ENCODE results near the gene SNX14.

SNX14 gene

DNA sequence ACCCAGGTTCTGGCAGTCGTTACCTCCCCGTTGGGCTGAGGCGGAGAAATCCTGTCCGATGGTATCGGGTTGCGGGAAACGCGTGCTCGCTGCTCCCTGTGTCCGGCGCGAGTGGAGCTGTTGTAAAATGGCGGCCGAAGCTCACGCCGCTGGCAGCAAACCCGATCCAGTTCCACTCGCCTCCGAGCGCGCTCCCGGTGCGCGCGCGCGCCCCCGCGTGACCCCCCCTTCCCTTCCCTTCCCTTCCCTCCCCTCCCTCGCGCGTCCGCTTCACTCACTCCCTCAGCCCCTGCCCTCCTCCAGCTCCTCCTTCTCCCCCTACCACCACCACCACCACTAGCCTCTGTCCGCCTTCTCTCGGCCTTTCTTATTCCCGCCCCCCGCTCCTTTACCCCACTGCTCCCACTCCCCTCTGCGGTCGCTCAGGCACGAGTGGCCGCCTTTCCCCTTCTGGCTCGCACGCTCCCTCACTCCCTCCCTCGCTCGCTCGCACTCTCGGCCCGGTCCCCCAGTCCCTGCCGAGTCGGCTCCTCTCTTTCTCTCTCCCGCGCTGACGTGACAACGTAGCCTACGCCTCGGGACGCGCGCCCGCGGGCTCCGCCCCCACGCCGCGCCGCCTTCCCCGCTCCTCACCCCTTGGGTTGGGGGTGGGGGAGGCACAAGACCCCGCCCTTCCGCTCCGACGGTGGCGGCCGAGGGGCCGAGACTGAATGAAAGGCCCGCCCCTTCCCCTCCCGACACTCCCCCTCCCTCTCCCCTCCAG is 49.3 kb upstream of the SNX14 start, which contains the start of gene SYNCRIP (continued):
- TF ChIP-seq, protein P1, sequence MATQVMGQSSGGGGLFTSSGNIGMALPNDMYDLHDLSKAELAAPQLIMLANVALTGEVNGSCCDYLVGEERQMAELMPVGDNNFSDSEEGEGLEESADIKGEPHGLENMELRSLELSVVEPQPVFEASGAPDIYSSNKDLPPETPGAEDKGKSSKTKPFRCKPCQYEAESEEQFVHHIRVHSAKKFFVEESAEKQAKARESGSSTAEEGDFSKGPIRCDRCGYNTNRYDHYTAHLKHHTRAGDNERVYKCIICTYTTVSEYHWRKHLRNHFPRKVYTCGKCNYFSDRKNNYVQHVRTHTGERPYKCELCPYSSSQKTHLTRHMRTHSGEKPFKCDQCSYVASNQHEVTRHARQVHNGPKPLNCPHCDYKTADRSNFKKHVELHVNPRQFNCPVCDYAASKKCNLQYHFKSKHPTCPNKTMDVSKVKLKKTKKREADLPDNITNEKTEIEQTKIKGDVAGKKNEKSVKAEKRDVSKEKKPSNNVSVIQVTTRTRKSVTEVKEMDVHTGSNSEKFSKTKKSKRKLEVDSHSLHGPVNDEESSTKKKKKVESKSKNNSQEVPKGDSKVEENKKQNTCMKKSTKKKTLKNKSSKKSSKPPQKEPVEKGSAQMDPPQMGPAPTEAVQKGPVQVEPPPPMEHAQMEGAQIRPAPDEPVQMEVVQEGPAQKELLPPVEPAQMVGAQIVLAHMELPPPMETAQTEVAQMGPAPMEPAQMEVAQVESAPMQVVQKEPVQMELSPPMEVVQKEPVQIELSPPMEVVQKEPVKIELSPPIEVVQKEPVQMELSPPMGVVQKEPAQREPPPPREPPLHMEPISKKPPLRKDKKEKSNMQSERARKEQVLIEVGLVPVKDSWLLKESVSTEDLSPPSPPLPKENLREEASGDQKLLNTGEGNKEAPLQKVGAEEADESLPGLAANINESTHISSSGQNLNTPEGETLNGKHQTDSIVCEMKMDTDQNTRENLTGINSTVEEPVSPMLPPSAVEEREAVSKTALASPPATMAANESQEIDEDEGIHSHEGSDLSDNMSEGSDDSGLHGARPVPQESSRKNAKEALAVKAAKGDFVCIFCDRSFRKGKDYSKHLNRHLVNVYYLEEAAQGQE (tag by site-specific recombination; IDR thresholded peaks at IDR 0.05) = peak; percentile 76
- 0 out of 2 replicates have a peak, but pooled peaks have one; percentile 69 for TF ChIP-seq ZSCAN16 (tag by site-specific recombination; IDR thresholded peaks at IDR 0.05)
- peak; percentile 54; the same call in 1 of the 2 replicates for TF ChIP-seq ZBTB1 (tag by site-specific recombination; IDR thresholded peaks at IDR 0.05)
- no peak for TF ChIP-seq ZNF423 (tag by site-specific recombination; IDR thresholded peaks at IDR 0.05)
- peak; percentile 98 for TF ChIP-seq GLIS2 (tag by site-specific recombination; IDR thresholded peaks at IDR 0.05)
- peak; percentile 80; the same call in 1 of the 2 replicates for TF ChIP-seq ZNF792 (tag by site-specific recombination; IDR thresholded peaks at IDR 0.05)
- TF ChIP-seq, protein P2, sequence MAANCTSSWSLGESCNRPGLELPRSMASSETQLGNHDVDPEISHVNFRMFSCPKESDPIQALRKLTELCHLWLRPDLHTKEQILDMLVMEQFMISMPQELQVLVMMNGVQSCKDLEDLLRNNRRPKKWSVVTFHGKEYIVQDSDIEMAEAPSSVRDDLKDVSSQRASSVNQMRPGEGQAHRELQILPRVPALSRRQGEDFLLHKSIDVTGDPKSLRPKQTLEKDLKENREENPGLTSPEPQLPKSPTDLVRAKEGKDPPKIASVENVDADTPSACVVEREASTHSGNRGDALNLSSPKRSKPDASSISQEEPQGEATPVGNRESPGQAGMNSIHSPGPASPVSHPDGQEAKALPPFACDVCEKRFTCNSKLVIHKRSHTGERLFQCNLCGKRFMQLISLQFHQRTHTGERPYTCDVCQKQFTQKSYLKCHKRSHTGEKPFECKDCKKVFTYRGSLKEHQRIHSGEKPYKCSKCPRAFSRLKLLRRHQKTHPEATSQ (tag by site-specific recombination; IDR thresholded peaks at IDR 0.05) = peak; percentile 97
- no peak; the same call in none of the 2 replicates for TF ChIP-seq OSR2 (tag by site-specific recombination; IDR thresholded peaks at IDR 0.05)
- TF ChIP-seq ZNF114 (tag by site-specific recombination; IDR thresholded peaks at IDR 0.05) = no peak
- TF ChIP-seq ZNF202 (tag by site-specific recombination; IDR thresholded peaks at IDR 0.05; ENCODE audit: borderline replicate concordance) = no peak
- TF ChIP-seq, protein P3, sequence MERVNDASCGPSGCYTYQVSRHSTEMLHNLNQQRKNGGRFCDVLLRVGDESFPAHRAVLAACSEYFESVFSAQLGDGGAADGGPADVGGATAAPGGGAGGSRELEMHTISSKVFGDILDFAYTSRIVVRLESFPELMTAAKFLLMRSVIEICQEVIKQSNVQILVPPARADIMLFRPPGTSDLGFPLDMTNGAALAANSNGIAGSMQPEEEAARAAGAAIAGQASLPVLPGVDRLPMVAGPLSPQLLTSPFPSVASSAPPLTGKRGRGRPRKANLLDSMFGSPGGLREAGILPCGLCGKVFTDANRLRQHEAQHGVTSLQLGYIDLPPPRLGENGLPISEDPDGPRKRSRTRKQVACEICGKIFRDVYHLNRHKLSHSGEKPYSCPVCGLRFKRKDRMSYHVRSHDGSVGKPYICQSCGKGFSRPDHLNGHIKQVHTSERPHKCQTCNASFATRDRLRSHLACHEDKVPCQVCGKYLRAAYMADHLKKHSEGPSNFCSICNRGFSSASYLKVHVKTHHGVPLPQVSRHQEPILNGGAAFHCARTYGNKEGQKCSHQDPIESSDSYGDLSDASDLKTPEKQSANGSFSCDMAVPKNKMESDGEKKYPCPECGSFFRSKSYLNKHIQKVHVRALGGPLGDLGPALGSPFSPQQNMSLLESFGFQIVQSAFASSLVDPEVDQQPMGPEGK (tag by site-specific recombination; IDR thresholded peaks at IDR 0.05) = peak; percentile 100
- no peak for TF ChIP-seq ZNF248 (tag by site-specific recombination; IDR thresholded peaks at IDR 0.05)
- peak; percentile 99 for TF ChIP-seq ZXDB (tag by site-specific recombination; IDR thresholded peaks at IDR 0.05)
- TF ChIP-seq, protein P4, sequence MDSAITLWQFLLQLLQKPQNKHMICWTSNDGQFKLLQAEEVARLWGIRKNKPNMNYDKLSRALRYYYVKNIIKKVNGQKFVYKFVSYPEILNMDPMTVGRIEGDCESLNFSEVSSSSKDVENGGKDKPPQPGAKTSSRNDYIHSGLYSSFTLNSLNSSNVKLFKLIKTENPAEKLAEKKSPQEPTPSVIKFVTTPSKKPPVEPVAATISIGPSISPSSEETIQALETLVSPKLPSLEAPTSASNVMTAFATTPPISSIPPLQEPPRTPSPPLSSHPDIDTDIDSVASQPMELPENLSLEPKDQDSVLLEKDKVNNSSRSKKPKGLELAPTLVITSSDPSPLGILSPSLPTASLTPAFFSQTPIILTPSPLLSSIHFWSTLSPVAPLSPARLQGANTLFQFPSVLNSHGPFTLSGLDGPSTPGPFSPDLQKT (IDR thresholded peaks at IDR 0.05; ENCODE audit: borderline replicate concordance, low read depth, low read length) = no peak
- peak; percentile 96 for TF ChIP-seq ZBTB17 (tag by site-specific recombination; IDR thresholded peaks at IDR 0.05)
- peak; percentile 100 for TF ChIP-seq ZNF366 (tag by site-specific recombination; conservative IDR thresholded peaks at IDR 0.05)
- no peak for TF ChIP-seq ZNF433 (tag by site-specific recombination; IDR thresholded peaks at IDR 0.05; ENCODE audit: low read depth)
- TF ChIP-seq, protein P5, sequence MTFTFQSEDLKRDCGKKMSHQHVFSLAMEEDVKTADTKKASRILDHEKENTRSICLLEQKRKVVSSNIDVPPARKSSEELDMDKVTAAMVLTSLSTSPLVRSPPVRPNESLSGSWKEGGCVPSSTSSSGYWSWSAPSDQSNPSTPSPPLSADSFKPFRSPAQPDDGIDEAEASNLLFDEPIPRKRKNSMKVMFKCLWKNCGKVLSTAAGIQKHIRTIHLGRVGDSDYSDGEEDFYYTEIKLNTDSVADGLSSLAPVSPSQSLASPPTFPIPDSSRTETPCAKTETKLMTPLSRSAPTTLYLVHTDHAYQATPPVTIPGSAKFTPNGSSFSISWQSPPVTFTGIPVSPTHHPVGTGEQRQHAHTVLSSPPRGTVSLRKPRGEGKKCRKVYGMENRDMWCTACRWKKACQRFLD (tag by site-specific recombination; IDR thresholded peaks at IDR 0.05) = no peak
- TF ChIP-seq, protein P6, sequence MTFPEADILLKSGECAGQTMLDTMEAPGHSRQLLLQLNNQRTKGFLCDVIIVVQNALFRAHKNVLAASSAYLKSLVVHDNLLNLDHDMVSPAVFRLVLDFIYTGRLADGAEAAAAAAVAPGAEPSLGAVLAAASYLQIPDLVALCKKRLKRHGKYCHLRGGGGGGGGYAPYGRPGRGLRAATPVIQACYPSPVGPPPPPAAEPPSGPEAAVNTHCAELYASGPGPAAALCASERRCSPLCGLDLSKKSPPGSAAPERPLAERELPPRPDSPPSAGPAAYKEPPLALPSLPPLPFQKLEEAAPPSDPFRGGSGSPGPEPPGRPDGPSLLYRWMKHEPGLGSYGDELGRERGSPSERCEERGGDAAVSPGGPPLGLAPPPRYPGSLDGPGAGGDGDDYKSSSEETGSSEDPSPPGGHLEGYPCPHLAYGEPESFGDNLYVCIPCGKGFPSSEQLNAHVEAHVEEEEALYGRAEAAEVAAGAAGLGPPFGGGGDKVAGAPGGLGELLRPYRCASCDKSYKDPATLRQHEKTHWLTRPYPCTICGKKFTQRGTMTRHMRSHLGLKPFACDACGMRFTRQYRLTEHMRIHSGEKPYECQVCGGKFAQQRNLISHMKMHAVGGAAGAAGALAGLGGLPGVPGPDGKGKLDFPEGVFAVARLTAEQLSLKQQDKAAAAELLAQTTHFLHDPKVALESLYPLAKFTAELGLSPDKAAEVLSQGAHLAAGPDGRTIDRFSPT (tag by site-specific recombination; IDR thresholded peaks at IDR 0.05) = peak; percentile 16; the same call in 1 of the 2 replicates
- TF ChIP-seq, protein P7, sequence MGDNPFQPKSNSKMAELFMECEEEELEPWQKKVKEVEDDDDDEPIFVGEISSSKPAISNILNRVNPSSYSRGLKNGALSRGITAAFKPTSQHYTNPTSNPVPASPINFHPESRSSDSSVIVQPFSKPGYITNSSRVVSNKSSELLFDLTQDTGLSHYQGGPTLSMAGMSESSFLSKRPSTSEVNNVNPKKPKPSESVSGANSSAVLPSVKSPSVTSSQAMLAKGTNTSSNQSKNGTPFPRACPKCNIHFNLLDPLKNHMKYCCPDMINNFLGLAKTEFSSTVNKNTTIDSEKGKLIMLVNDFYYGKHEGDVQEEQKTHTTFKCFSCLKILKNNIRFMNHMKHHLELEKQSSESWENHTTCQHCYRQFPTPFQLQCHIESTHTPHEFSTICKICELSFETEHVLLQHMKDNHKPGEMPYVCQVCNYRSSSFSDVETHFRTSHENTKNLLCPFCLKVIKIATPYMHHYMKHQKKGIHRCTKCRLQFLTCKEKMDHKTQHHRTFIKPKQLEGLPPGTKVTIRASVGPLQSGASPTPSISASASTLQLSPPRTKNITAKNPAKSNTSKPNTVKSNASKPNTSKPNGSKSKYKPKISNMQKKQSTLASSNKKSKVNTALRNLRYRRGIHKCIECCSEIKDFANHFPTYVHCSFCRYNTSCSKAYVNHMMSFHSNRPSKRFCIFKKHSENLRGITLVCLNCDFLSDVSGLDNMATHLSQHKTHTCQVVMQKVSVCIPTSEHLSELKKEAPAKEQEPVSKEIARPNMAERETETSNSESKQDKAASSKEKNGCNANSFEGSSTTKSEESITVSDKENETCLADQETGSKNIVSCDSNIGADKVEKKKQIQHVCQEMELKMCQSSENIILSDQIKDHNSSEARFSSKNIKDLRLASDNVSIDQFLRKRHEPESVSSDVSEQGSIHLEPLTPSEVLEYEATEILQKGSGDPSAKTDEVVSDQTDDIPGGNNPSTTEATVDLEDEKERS (tag by site-specific recombination; IDR thresholded peaks at IDR 0.05) = no peak
- 0 out of 2 replicates have a peak, but pooled peaks have one; percentile 80 for TF ChIP-seq ZNF701 (tag by site-specific recombination; IDR thresholded peaks at IDR 0.05)
- TF ChIP-seq ZBTB8A (tag by site-specific recombination; IDR thresholded peaks at IDR 0.05) = peak; percentile 39
- TF ChIP-seq, protein P8, sequence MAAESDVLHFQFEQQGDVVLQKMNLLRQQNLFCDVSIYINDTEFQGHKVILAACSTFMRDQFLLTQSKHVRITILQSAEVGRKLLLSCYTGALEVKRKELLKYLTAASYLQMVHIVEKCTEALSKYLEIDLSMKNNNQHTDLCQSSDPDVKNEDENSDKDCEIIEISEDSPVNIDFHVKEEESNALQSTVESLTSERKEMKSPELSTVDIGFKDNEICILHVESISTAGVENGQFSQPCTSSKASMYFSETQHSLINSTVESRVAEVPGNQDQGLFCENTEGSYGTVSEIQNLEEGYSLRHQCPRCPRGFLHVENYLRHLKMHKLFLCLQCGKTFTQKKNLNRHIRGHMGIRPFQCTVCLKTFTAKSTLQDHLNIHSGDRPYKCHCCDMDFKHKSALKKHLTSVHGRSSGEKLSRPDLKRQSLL (tag by site-specific recombination; IDR thresholded peaks at IDR 0.05) = no peak; the same call in 1 of the 2 replicates
